Iris pigment epithelial cell (primary cell): ENCODE measurements around the gene RNF227.
"Not testable (repeated sequence)": the region's sequence is repeated elsewhere in the genome, so short reads cannot be mapped to it uniquely, and the experiment has no call there.

Source experiments
- DNase-seq: peaks from one replicate; pipeline ENCODE4 v3.0.0-alpha.2; 2011; ENCODE audit warnings: low read depth

RNF227 gene

GRCh38 chr17:7864384-7864783 is 51.7 kb downstream of the RNF227 start:
- not testable (repeated sequence) for DNase-seq
